GM18526 (cell line): ENCODE measurements around the gene NUTF2.

ENCODE experiments used
- POLR2A ChIP-seq: IDR thresholded peaks from 3 replicates; pipeline ENCODE4 v1.6.1; 2011; ENCODE audit not compliant: insufficient read length; ENCODE audit errors: extremely low read depth

NUTF2 gene

GRCh38 chr16:67892375-67892774 lies 45.6 kb downstream of the NUTF2 start:
- TF ChIP-seq POLR2A = no peak

GRCh38 chr16:67892899-67893742 lies 46.4 kb downstream of the NUTF2 start, which contains the start of gene PSKH1:
Gene PSKH1, plus strand, starts transcription at chr16:67893254. Its CDS starts 15,496 bp downstream, at chr16:67908750.
- peak; percentile 64 for TF ChIP-seq POLR2A

- TF ChIP-seq POLR2A = no peak
Measured at GRCh38 chr16:67893743-67894399, 47.1 kb downstream of the NUTF2 start.

GRCh38 chr16:67897231-67897630 lies 50.5 kb downstream of the NUTF2 start:
- no peak for TF ChIP-seq POLR2A

GRCh38 chr16:67901734-67902133 lies 55.0 kb downstream of the NUTF2 start:
- TF ChIP-seq POLR2A = no peak

- no peak for TF ChIP-seq POLR2A
Measured at GRCh38 chr16:67902831-67903230, 56.1 kb downstream of the NUTF2 start.

GRCh38 chr16:67907397-67908180 lies 60.9 kb downstream of the NUTF2 start:
- TF ChIP-seq POLR2A = no peak

- no peak for TF ChIP-seq POLR2A
Measured at GRCh38 chr16:67909056-67909742, 62.5 kb downstream of the NUTF2 start.

- no peak for TF ChIP-seq POLR2A
Measured at GRCh38 chr16:67910158-67910557, 63.4 kb downstream of the NUTF2 start.

- no peak for TF ChIP-seq POLR2A
Measured at GRCh38 chr16:67914758-67915495, 68.2 kb downstream of the NUTF2 start.

GRCh38 chr16:67915831-67916723 lies 69.3 kb downstream of the NUTF2 start:
- TF ChIP-seq POLR2A = no peak

- no peak for TF ChIP-seq POLR2A
Measured at GRCh38 chr16:67917140-67917851, 70.6 kb downstream of the NUTF2 start.

GRCh38 chr16:67917852-67918236 lies 71.1 kb downstream of the NUTF2 start:
- TF ChIP-seq POLR2A = no peak
